HepG2 (cell line): ENCODE measurements around the gene ERCC4. TPM values are rescaled to one million over a fixed set of nuclear protein-coding genes. Genes with fewer than 3 reads are reported as not detected.

Experiments used
- ATAC-seq: fragments of 200-7000 bp; cut with Tn5 transposase; 3 replicates; pipeline ENCODE4 v1.9.1; 2020; ENCODE audit warnings: mild to moderate bottlenecking, moderate library complexity
- BruUV-seq: library from RNA; stranded (reverse); fragments of 400-500 nt; replicated peaks from 2 replicates; lab custom pipeline; 2021; lab: Mats Ljungman, UMichigan
- CTCF ChIA-PET: fragments of 300-600 bp; formaldehyde crosslinking; extraction: SDS; loops from one replicate; lab custom pipeline; 2021; ENCODE audit warnings: low total read pairs, inconsistent platforms, low intra/inter-chr PET ratio; lab: Yijun Ruan, JAX
- POLR2A ChIA-PET: fragments of 350-600 bp; sonication (Branson Sonifier 250); formaldehyde crosslinking; loops from one replicate; lab custom pipeline; 2020; ENCODE audit warnings: antibody characterized with exemption, inconsistent platforms; lab: Yijun Ruan, JAX
- DNase-seq: peaks from one replicate; pipeline ENCODE4 v3.0.0-alpha.2; 2015; ENCODE audit warnings: low spot score
- FAIRE-seq: peaks from 3 replicates; lab custom pipeline; 2011; peaks lifted over from hg19 to GRCh38; lab: Jason Lieb, UNC
- H2AFZ ChIP-seq: one replicate; pipeline ENCODE4 v1.6.1; 2011; ENCODE audit warnings: low read length, inconsistent platforms
- H3K27ac ChIP-seq: fragments of 300-600 bp; 3 replicates; pipeline ENCODE4 v1.8.0; 2011; ENCODE audit warnings: mixed run types, mild to moderate bottlenecking, mixed read lengths, low read length, inconsistent platforms; ENCODE audit not compliant: insufficient read depth; ENCODE audit errors: extremely low read length
- H3K27me3 ChIP-seq, 2 experiments: fragments of 200-600 bp in 1 of 2; 2 replicates in 1 of 2; 3 replicates in 1 of 2; pipeline versions ENCODE4 v1.6.0 to v1.8.0; 2011; ENCODE audit warnings: low read length in 2 of 2, mild to moderate bottlenecking in 2 of 2, moderate library complexity in 2 of 2, inconsistent platforms in 1 of 2; ENCODE audit not compliant: insufficient read depth in 2 of 2, control insufficient read depth in 1 of 2
- H3K36me3 ChIP-seq, 2 experiments: fragments of 200-600 bp in 1 of 2; replicated peaks in 1 of 2; 2 replicates in 1 of 2; 3 replicates in 1 of 2; pipeline versions ENCODE4 v1.5.1 to v1.8.0; 2011; ENCODE audit warnings: low read length in 2 of 2, inconsistent platforms in 1 of 2; ENCODE audit not compliant: insufficient read depth in 2 of 2, control insufficient read depth in 1 of 2
- H3K4me1 ChIP-seq: 2 replicates; pipeline ENCODE4 v1.5.1; 2012; ENCODE audit warnings: low read length, inconsistent platforms; ENCODE audit not compliant: insufficient read depth
- H3K4me2 ChIP-seq: 2 replicates; pipeline ENCODE4 v1.6.0; 2011; ENCODE audit warnings: low read depth, low read length, inconsistent platforms
- H3K4me3 ChIP-seq, 3 experiments: fragments of 200-600 bp in 1 of 3; sonication (generic), shearing (Covaris generic) in 1 of 3; replicated peaks in 1 of 3; 2 replicates each; pipeline ENCODE4 v1.5.1; 2011 to 2016; ENCODE audit warnings: low read length in 3 of 3, inconsistent platforms in 2 of 3, low read depth in 2 of 3, mild to moderate bottlenecking in 2 of 3, control low read depth in 1 of 3, mixed read lengths in 1 of 3; ENCODE audit not compliant: insufficient read depth in 1 of 3
- H3K79me2 ChIP-seq: one replicate; pipeline ENCODE4 v1.6.1; 2011; ENCODE audit warnings: low read length, inconsistent platforms; ENCODE audit not compliant: insufficient read depth
- H3K9ac ChIP-seq: 2 replicates; pipeline ENCODE4 v1.6.0; 2011; ENCODE audit warnings: mild to moderate bottlenecking, low read depth, low read length, inconsistent platforms; ENCODE audit not compliant: insufficient read depth
- H3K9me3 ChIP-seq: 2 replicates; pipeline ENCODE4 v1.5.1; 2012; ENCODE audit warnings: mild to moderate bottlenecking, low read length
- H4K20me1 ChIP-seq: 2 replicates; pipeline ENCODE4 v1.6.0; 2011; ENCODE audit warnings: inconsistent platforms, mild to moderate bottlenecking, low read length, moderate library complexity; ENCODE audit not compliant: insufficient read depth
- CHD4 ChIP-seq: fragments of 200-600 bp; sonication (generic); IDR thresholded peaks from 2 replicates; pipeline ENCODE4 v1.7.0; 2017; ENCODE audit warnings: mild to moderate bottlenecking, low read length, borderline replicate concordance
- HNRNPK ChIP-seq: fragments of 200-400 bp; formaldehyde crosslinking; IDR thresholded peaks from 2 replicates; pipeline ENCODE4 v1.6.1; 2018; ENCODE audit warnings: low read length, low read depth, moderate library complexity, mild to moderate bottlenecking; ENCODE audit not compliant: poor library complexity, severe bottlenecking
- RCOR2 ChIP-seq: IDR thresholded peaks from 2 replicates; pipeline ENCODE4 v1.6.1; 2016; ENCODE audit warnings: missing biosample characterization, missing genetic modification reagents
- SOX6 ChIP-seq, 2 experiments: fragments of 450-650 bp in 1 of 2; sonication (generic) in 1 of 2; formaldehyde crosslinking in 1 of 2; IDR thresholded peaks; 2 replicates each; pipeline versions ENCODE4 v1.4.0 to v1.6.1; 2017 to 2020; ENCODE audit warnings: antibody characterized with exemption in 1 of 2, mild to moderate bottlenecking in 1 of 2, missing genetic modification reagents in 1 of 2
- ZMYM3 ChIP-seq: sonication (generic); formaldehyde crosslinking; IDR thresholded peaks from 2 replicates; pipeline ENCODE4 v1.5.1; 2020; ENCODE audit warnings: mild to moderate bottlenecking, missing genetic modification reagents
- ZNF280D ChIP-seq: sonication (generic); formaldehyde crosslinking; IDR thresholded peaks from 2 replicates; pipeline ENCODE4 v1.5.1; 2020; ENCODE audit warnings: mild to moderate bottlenecking, missing genetic modification reagents
- ZNF569 ChIP-seq: sonication (generic); formaldehyde crosslinking; IDR thresholded peaks from 2 replicates; pipeline ENCODE4 v1.5.0; 2020; ENCODE audit warnings: mild to moderate bottlenecking, missing genetic modification reagents, moderate library complexity, borderline replicate concordance
- in situ Hi-C: cut with HindIII; loops from 2 replicates; pipeline ENCODE4 v1.10.0; 2017; ENCODE audit warnings: low pct_unique_long_range_greater_than_20kb; ENCODE audit not compliant: extremely low pct_ligation_motif_present
- intact Hi-C: fragments of 100-400 bp; cut with micrococcal nuclease; formaldehyde crosslinking; loops from one replicate; pipeline ENCODE4 v1.10.0; 2022; ENCODE audit not compliant: unreplicated experiment
- polyA plus RNA-seq, 8 experiments: library from polyadenylated mRNA; depleted of rRNA in 3 of 8; stranded (reverse) in 7 of 8; unstranded in 1 of 8; fragments of >200 nt; fragmentation: Illumina TruSeq in 4 of 8; extraction: Trizol in 4 of 8; gene quantifications; 2 replicates each; pipeline versions ENCODE4 v1.2.1 to v1.2.3, GENCODE V29; 2011 to 2016; ENCODE audit warnings: low read depth in 4 of 8, missing spikeins in 1 of 8, mixed read lengths in 1 of 8; ENCODE audit not compliant: insufficient read depth in 1 of 8
- total RNA-seq, 5 experiments: library from RNA; depleted of rRNA; stranded (reverse); fragments of >200 nt; fragmentation: Illumina TruSeq; extraction: Trizol; gene quantifications; 2 replicates each; pipeline ENCODE4 v1.2.3, GENCODE V29; 2016; ENCODE audit warnings: low read depth in 1 of 5

The ERCC4 gene
- total and polyA plus RNA-seq, 2 of the 13 experiments (the other 11 are each of a cell fraction or from before 2014, with no cell fraction given): 5.4 to 15.2 TPM

GRCh38 chr16:13911871-13912270 is 8.1 kb upstream of the ERCC4 start:
- Histone ChIP-seq H3K27ac (no peak overlapping the region), H2AFZ (no peak overlapping the region), H3K4me1 (peaks cover 52% of the 10 kb centered on the region), H3K27me3 (no peaks in the 10 kb centered on the region), H3K36me3 (no peaks in the 10 kb centered on the region), H3K79me2 (no peaks in the 10 kb centered on the region), H3K9ac (no peak overlapping the region), H3K4me3 (no peak overlapping the region), H4K20me1 (no peaks in the 10 kb centered on the region), H3K9me3 (peaks cover 8% of the 10 kb centered on the region), H3K4me2 (no peak overlapping the region)
- ChIA-PET CTCF (no interaction called here), POLR2A (no interaction called here)
- intact Hi-C loops: no loop called here
- no TSS peak for BruUV-seq
- no peak for TF ChIP-seq SOX6 (IDR thresholded peaks at IDR 0.05)
- no peak for TF ChIP-seq SOX6 (CRISPR knock-in tag; IDR thresholded peaks at IDR 0.05)
- 0 out of 2 replicates have a peak, but pooled peaks have one; percentile 44 for TF ChIP-seq RCOR2
- TF ChIP-seq ZMYM3: peak; percentile 77; the same call in 1 of the 2 replicates
- TF ChIP-seq ZNF569 (CRISPR knock-in tag): no peak
- peak; percentile 78; the same call in 1 of the 2 replicates for TF ChIP-seq CHD4
- TF ChIP-seq ZNF280D (CRISPR knock-in tag): peak; percentile 82
- TF ChIP-seq HNRNPK: no peak
- in situ Hi-C loops: no loop called here
- FAIRE-seq: no peak
- DNase-seq: no peak
- no peak for ATAC-seq
